CD4-positive, alpha-beta T cell treated with Interleukin-6 for 4 hours (primary cell): ENCODE data around the gene VMO1.
A peak's percentile ranks its signal among the peaks of the same experiment; 100 is the strongest.

Experiments
- DNase-seq: peaks from one replicate; pipeline ENCODE4 v3.0.0-alpha.2; 2020; ENCODE audit warnings: mixed read lengths

Gene VMO1

DNA sequence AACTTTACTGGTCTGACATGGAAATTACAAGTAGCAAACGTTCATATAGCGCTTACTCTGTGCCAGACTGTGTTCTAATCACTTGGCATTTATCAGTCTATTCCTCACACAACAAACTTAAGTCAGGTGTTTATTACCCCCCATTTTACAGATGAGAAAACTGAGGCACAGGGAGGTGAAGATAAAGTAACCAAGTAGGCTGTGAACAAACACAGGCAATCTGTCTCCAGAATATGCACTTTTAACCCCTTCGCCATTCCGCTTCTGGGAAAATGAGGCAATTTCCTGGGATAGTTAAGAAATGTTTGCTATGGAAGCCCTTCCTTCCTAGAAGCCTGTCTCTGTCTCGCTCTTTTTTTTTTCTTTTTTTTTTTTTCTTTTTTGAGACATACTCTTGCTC, 34.2 kb downstream of the VMO1 start:
- DNase-seq, result no peak

GRCh38 chr17:4750606-4751005, 35.6 kb downstream of the VMO1 start:
- no peak for DNase-seq

DNA sequence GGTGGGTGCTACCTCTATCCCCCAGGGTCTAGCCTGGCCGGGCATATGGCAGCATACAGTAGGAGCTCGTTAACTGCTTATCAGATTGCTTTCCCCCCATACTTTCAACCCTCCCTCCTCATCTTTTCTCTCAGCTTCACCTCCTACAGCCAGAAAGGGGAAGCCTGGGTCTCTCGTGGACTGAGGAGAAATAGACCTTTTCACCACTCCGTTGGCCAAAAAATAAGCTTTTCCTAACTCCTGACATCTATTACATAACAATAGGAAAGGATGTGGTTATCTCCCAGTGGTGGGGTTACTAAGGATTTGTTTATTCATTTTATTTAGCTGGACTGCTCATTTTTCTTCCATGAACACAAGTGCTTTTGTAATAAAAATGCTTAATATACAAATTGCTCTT, 37.5 kb downstream of the VMO1 start:
- no peak for DNase-seq

DNA sequence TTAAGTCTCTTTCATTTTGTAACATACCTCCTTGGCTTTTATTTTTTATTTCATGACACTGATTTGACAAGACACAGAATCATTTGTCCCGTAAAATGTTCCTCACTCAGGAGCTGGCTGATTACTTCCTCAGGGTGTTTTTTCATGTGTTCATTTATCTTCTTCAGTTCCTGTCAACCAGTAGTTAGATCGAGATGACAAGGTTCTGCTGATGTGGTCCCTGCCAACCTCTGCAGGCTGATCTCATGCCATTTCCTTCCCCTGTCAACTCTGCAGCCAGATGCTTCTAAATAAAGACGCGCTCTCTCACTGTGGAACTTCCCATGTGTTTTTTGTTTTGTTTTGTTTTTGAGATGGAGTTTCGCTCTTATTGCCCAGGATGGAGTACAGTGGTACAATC, 38.3 kb downstream of the VMO1 start:
- DNase-seq, result peak; percentile 61

DNA sequence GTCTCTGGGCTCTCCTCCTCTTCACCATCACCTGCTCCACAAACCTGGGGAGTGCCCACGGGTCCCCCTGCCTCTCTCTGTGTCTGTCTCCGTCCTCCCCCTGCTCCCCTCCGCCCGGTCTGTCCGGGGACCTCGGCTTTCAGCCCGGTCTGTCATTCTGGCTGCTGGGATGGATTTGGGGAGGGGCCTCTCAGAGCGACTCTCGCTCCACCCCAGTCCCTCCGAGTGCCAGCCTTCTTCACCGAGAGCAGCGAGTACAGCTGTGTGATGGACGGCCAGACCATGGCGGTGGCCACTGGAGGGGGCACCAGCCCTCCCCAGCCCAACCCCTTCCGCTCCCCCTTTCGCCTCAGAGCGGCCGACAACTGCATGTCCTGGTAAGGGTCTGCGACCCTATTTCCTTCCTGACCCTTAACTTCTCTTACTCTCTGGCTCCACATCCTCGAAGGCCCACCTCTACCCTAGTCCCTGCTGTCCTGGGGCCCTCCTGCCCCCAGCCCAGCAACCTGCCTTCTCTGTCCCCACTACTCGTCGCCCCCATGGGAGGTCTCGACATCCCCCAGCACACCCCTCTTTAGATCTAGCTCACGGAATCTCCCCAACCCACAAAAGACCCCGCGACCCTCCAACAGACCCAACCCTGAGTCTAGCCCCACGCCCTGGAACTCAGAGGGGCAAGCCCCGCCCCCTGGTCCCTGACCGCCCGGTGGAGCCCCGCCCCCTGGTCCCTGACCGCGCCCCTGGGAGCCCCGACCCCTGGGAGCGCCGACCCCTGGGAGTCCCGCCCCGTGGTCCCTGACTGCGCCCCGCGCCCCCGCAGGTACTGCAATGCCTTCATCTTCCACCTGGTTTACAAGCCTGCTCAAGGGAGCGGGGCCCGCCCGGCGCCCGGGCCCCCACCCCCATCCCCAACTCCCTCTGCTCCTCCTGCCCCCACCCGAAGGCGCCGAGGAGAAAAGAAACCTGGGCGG, 40.9 kb downstream of the VMO1 start:
- DNase-seq, result no peak

GRCh38 chr17:4743898-4744297, 42.3 kb downstream of the VMO1 start:
- no peak for DNase-seq

DNA sequence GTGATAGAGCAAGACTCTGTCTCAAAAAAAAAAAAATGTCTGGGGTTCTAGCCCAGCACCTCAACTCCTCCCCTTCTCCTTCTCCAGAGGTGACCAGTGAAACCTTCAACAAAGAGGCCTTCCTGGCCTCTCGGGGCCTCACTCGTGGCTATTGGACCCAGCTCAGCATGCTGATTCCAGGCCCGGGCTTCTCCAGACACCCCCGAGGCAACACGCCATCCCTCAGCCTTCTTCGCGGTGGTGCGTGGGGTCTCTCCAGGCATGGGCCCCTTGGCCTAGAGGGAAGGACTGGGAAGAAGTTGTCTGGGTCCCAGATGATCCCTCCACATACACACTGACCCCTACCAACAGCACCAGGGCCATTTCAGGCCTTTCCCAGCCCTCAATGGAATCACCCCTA, 42.9 kb downstream of the VMO1 start:
- no peak for DNase-seq

- no peak for DNase-seq
Observed at GRCh38 chr17:4742629-4743028, 43.5 kb downstream of the VMO1 start.

DNA sequence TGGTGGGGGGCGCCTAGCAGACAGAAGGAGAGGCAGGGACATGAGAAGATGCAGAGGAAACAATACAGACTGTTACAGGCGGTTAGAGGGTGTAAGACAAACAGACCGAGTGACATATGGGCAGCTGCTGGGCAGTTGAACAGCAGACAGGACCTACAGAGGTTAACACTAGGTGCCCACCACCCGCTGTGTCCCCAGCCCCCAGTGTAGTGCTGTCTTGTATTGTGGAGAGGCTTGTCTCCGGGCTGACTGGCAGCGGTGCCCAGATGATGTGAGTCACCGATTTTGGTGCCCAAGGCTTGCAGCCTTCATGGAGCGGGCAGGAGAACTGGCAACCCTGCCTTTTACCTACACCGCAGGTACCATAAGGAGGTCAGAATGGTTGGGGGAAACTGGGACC, 44.0 kb downstream of the VMO1 start:
- DNase-seq, result no peak

GRCh38 chr17:4741544-4741943, 44.6 kb downstream of the VMO1 start:
- no peak for DNase-seq

- DNase-seq, result no peak
Observed at GRCh38 chr17:4740584-4740983, 45.6 kb downstream of the VMO1 start.

DNA sequence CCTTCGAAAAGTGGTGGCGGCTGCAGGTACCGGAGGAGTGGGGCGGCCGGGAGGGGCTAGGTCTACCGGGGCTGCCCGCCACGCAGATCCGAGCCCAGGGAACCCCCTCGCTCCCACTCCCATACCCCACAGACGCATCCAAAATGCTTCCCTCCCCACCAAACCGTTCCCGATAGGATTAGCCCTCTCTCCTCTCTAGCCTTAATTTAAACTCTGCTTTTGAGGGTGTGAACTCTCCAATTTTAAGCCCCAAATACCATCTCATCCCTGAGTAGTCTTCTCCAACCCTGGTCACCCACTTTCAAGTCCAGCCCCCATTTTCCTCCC, 46.2 kb downstream of the VMO1 start:
- no peak for DNase-seq

- peak; percentile 74 for DNase-seq
Observed at GRCh38 chr17:4739122-4740024, 46.8 kb downstream of the VMO1 start, which contains the start of the genes CXCL16 and ZMYND15. CXCL16 (minus strand) TSS chr17:4739928; CDS start chr17:4739339, 589 bp downstream. ZMYND15 (plus strand) TSS chr17:4739833; CDS start chr17:4740549, 716 bp downstream.

DNA sequence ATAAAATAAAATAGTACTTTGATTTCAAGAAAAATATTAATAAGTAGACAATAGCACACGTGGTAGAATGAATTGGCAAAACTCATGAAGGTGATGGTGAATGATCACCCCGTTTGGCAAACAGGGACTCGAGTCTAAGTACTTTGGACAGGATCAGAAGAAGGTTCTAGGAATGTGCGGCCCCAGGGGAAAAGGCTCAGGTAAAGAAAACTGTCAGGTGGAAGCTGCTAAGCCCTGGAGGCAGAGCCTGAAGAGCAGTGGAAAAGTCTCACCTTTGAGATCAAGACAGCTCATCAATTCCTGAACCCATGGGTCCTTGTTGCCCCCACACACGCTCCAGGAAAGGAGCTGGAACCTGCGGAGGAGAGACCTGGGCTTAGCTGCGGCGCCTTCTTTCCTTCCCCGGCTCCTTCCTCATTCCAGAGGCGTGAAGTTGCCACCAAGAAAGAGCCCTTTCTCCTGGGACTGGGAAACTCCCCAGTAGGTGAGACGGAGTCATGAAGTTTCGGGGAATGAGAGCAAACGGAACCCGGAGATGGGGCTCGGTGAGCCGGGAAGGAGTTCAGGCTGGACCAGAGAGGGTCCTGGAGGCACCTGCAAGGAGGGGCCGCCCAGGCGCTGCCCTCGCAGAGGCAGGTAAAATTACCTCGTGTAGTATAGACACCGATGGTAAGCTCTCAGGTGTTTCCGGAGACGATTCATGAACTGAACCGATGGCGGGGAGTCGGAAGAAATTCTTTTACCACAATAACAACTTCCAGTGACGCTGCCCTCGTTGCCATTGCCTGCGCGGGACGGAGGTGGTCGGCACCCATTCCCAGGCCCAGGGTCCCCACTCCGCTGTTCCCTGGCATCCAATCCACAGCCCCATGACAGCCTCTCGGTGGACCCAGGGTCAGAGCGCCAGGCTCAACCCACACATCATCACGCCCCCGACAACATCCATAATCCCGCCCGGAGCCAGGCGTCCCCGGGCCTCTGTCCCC, 47.7 kb downstream of the VMO1 start:
- peak; percentile 52 for DNase-seq

DNA sequence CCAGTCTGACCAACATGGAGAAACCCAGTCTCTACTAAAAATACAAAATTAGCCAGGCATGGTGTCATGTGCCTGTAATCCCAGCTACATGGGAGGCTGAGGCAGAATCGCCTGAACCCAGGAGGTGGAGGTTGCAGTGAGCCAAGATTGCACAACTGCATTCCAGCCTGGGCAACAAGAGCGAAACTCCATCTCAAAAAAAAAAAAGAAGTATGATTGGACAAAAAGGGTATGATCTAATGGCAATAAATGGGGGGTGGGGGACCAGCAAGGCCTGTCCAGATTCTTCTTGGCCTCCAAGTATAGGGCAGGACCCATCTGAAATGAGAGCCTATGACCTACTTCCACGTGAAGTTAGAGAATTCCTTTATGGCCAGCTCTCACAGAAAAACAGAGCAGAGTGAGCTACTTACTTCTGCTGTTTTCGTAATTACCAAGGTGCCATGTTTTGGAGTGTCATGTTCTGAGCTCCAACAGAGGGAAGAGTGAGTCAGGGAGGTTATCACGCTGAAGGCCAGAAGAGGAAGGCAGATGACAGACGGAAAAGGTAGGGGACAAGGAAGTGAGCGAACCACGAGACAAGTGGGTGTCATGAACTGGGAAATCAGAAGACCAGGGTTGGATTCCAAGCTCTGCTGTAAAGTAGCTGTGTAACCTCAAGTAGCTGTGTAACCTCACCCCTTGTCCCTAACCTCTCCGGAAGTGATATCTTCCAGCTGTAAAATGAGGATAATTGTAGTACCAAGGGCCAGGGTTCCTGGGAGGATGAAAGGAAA, 50.1 kb downstream of the VMO1 start:
- DNase-seq, result no peak
